HepG2 (cell line): Measurements from ENCODE around the gene LRRC8C.

Source experiments
- LRRFIP1 ChIP-seq: sonication (generic); formaldehyde crosslinking; conservative IDR thresholded peaks from 2 replicates; pipeline ENCODE4 v1.4.0; 2020; ENCODE audit warnings: missing genetic modification reagents
- SMAD3 ChIP-seq: sonication (generic); formaldehyde crosslinking; IDR thresholded peaks from 2 replicates; pipeline ENCODE4 v1.4.0; 2020; ENCODE audit warnings: missing genetic modification reagents
- SP1 ChIP-seq, 2 experiments: fragments of 450-650 bp in 1 of 2; sonication (generic) in 1 of 2; formaldehyde crosslinking in 1 of 2; IDR thresholded peaks; 2 replicates each; pipeline versions ENCODE4 v1.4.0 to v1.6.1; 2016 to 2020; ENCODE audit warnings: missing genetic modification reagents in 1 of 2
- TBL1XR1 ChIP-seq: fragments of 150-350 bp; IDR thresholded peaks from 2 replicates; pipeline ENCODE4 v1.6.1; 2014; ENCODE audit warnings: borderline replicate concordance, low read length; ENCODE audit not compliant: partially characterized antibody
- ZNF256 ChIP-seq: sonication (generic); formaldehyde crosslinking; conservative IDR thresholded peaks from 2 replicates; pipeline ENCODE4 v1.4.0; 2020; ENCODE audit warnings: missing genetic modification reagents

DNA sequence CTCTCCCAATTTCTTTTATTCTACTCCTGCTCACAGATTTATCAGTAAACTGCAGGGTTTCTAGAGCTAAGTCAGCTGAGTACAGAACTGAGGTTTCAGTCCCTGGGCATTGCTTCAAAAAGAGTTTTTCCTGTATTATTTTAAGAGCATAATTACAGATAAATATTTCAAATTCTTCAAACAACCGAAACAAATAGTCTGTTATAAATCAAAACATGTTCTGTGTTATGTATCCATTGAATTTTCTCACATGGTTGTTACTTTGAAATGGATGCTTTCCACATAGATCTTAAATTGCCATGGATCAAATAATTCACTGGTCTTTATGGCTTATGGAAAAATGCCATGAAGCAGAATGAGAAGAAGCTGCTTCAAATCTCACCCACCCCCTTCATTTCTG is 64.5 kb downstream of the LRRC8C start:
- TF ChIP-seq TBL1XR1, result no peak
- TF ChIP-seq LRRFIP1, result no peak
- no peak for TF ChIP-seq SMAD3 (CRISPR knock-in tag)
- TF ChIP-seq ZNF256 (CRISPR knock-in tag), result no peak
- no peak for TF ChIP-seq SP1 (IDR thresholded peaks at IDR 0.05)
- no peak for TF ChIP-seq SP1 (CRISPR knock-in tag; IDR thresholded peaks at IDR 0.05)
